Liver (tissue), 9 donors: ENCODE data around the gene STK32C. TPM values are rescaled to one million over a fixed set of nuclear protein-coding genes. Genes with fewer than 3 reads are reported as not detected.

ENCODE experiments used
- DNase-seq: peaks from one replicate; pipeline ENCODE4 v3.0.0-alpha.2; 2017; ENCODE audit warnings: low spot score
- H3K27ac ChIP-seq, 2 donors: one replicate each; pipeline ENCODE4 v1.7.0; 2013; ENCODE audit warnings: inconsistent platforms in 2 of 2, low read length in 2 of 2, control low read depth in 1 of 2, low read depth in 1 of 2, mild to moderate bottlenecking in 1 of 2
- H3K27me3 ChIP-seq, 4 donors: one replicate each; pipeline versions ENCODE4 v1.6.1 to v1.7.0; 2013; ENCODE audit warnings: low read length in 3 of 4, inconsistent platforms in 1 of 4, mild to moderate bottlenecking in 1 of 4, moderate library complexity in 1 of 4; ENCODE audit not compliant: control insufficient read depth in 4 of 4, insufficient read depth in 4 of 4
- H3K36me3 ChIP-seq, 4 donors: one replicate each; pipeline versions ENCODE4 v1.6.1 to v1.7.0; 2013; ENCODE audit warnings: low read length in 3 of 4, mild to moderate bottlenecking in 3 of 4, low read depth in 1 of 4, moderate library complexity in 1 of 4; ENCODE audit not compliant: control insufficient read depth in 4 of 4, insufficient read depth in 3 of 4
- H3K4me1 ChIP-seq, 4 donors: one replicate each; pipeline versions ENCODE4 v1.6.1 to v1.7.0; 2013; ENCODE audit warnings: low read length in 3 of 4, mild to moderate bottlenecking in 3 of 4, moderate library complexity in 1 of 4; ENCODE audit not compliant: control insufficient read depth in 4 of 4, insufficient read depth in 4 of 4
- H3K4me3 ChIP-seq, 3 donors: one replicate each; pipeline versions ENCODE4 v1.6.1 to v1.7.0; 2013; ENCODE audit warnings: low read length in 3 of 3, control low read depth in 1 of 3, low read depth in 1 of 3, mild to moderate bottlenecking in 1 of 3
- H3K9ac ChIP-seq, 2 donors: one replicate each; pipeline ENCODE4 v1.7.0; 2013; ENCODE audit warnings: low read length in 2 of 2, mild to moderate bottlenecking in 2 of 2, moderate library complexity in 2 of 2, control low read depth in 1 of 2, low read depth in 1 of 2
- H3K9me3 ChIP-seq, 4 donors: one replicate each; pipeline versions ENCODE4 v1.6.1 to v1.7.0; 2013; ENCODE audit warnings: low read length in 3 of 4; ENCODE audit not compliant: control insufficient read depth in 4 of 4
- ATF3 ChIP-seq: IDR thresholded peaks from 2 replicates; pipeline ENCODE4 v1.6.1; 2016; ENCODE audit warnings: antibody characterized with exemption
- FOXA1 ChIP-seq: IDR thresholded peaks from 2 replicates; pipeline ENCODE4 v1.6.1; 2016; ENCODE audit warnings: antibody characterized with exemption
- FOXA2 ChIP-seq: IDR thresholded peaks from 2 replicates; pipeline ENCODE4 v1.6.1; 2016; ENCODE audit warnings: antibody characterized with exemption
- GABPA ChIP-seq, 2 donors: IDR thresholded peaks in 1 of 2; conservative IDR thresholded peaks in 1 of 2; 2 replicates each; pipeline ENCODE4 v1.6.1; 2016; ENCODE audit warnings: antibody characterized with exemption in 2 of 2, mild to moderate bottlenecking in 1 of 2, moderate library complexity in 1 of 2
- HNF4A ChIP-seq, 2 donors: conservative IDR thresholded peaks; 2 replicates each; pipeline ENCODE4 v1.6.1; 2016; ENCODE audit warnings: antibody characterized with exemption in 2 of 2, mild to moderate bottlenecking in 2 of 2
- HNF4G ChIP-seq: IDR thresholded peaks from 2 replicates; pipeline ENCODE4 v1.6.1; 2016; ENCODE audit warnings: antibody characterized with exemption
- JUND ChIP-seq, 2 donors: IDR thresholded peaks; 2 replicates each; pipeline ENCODE4 v1.6.1; 2016; ENCODE audit warnings: antibody characterized with exemption in 2 of 2
- MAX ChIP-seq: IDR thresholded peaks from 2 replicates; pipeline ENCODE4 v1.6.1; 2016; ENCODE audit warnings: antibody characterized with exemption
- NR2F2 ChIP-seq: IDR thresholded peaks from 2 replicates; pipeline ENCODE4 v1.6.1; 2016; ENCODE audit warnings: antibody characterized with exemption
- REST ChIP-seq: IDR thresholded peaks from 2 replicates; pipeline ENCODE4 v1.6.1; 2016; ENCODE audit warnings: antibody characterized with exemption, mild to moderate bottlenecking
- RXRA ChIP-seq, 2 donors: IDR thresholded peaks; 2 replicates each; pipeline ENCODE4 v1.6.1; 2017 to 2018; ENCODE audit warnings: antibody characterized with exemption in 2 of 2, mild to moderate bottlenecking in 1 of 2
- SP1 ChIP-seq: IDR thresholded peaks from 2 replicates; pipeline ENCODE4 v1.6.1; 2018; ENCODE audit warnings: antibody characterized with exemption, mild to moderate bottlenecking
- TAF1 ChIP-seq: conservative IDR thresholded peaks from 2 replicates; pipeline ENCODE4 v1.6.1; 2016; ENCODE audit warnings: antibody characterized with exemption, mild to moderate bottlenecking
- YY1 ChIP-seq: IDR thresholded peaks from 2 replicates; pipeline ENCODE4 v1.6.1; 2016; ENCODE audit warnings: antibody characterized with exemption, mild to moderate bottlenecking
- ZBTB33 ChIP-seq: IDR thresholded peaks from 2 replicates; pipeline ENCODE4 v1.6.1; 2016; ENCODE audit warnings: antibody characterized with exemption
- WGBS: extraction: QIAGEN DNeasy Blood & Tissue Kit; methylation state at CpG from one replicate; pipeline ENCODE4 v1.1.7; 2013; 5-methylcytosine and 5-hydroxymethylcytosine counted together
- polyA plus RNA-seq, 2 donors: library from polyadenylated mRNA; stranded (reverse) in 1 of 2; unstranded in 1 of 2; fragments of 200-250 nt in 1 of 2; fragments of >200 nt in 1 of 2; fragmentation: Nextera tagmentation in 1 of 2; extraction: Ambion mirVana in 1 of 2; gene quantifications; one replicate each; pipeline versions ENCODE4 v1.2.1 to v1.2.3, GENCODE V29; 2013 to 2015
- total RNA-seq, 2 donors: library from RNA; depleted of rRNA; stranded (reverse); fragments of >200 nt; gene quantifications; one replicate each; pipeline ENCODE4 v1.2.3, GENCODE V29; 2014
- TF ChIP-seq, protein P1 (sequence below): fragments of 150-350 bp; IDR thresholded peaks from 2 replicates; pipeline ENCODE4 v1.5.1; 2017; ENCODE audit warnings: improper control_type of control experiment, low read depth, low read length; ENCODE audit not compliant: missing input control
- donor health status: healthy.
- donor health status: healthy.
- donor health status: healthy.
- donor health status: healthy.
- donor health status: healthy.

The STK32C gene
- total and polyA plus RNA-seq, 4 donors = 1.8 to 4.6 (median 2.2) TPM

- TF ChIP-seq GABPA (IDR thresholded peaks at IDR 0.05 in 1 of 2, conservative IDR thresholded peaks at IDR 0.05 in 1 of 2) (no peak), SP1 (no peak), FOXA2 (no peak), HNF4A (conservative IDR thresholded peaks at IDR 0.05) (no peak), REST (no peak), ATF3 (no peak), RXRA (IDR thresholded peaks at IDR 0.05) (no peak), HNF4G (no peak), JUND (IDR thresholded peaks at IDR 0.05) (no peak)
Observed at GRCh38 chr10:132293813-132294520, 13.8 kb downstream of the STK32C start (continued).

- H3K27ac ChIP-seq = no peak overlapping the region
- H3K27me3 ChIP-seq = no peaks in the 10 kb centered on the region
- DNase-seq = no peak
- 64% methylated on average over 16 of the region's 16 CpGs for WGBS
- H3K9ac ChIP-seq = no peak overlapping the region
- H3K36me3 ChIP-seq = no peaks in the 10 kb centered on the region
- H3K9me3 ChIP-seq = peaks cover 0 to 2% (median under 1%) of the 10 kb centered on the region in 4 donors
- no peak overlapping the region for H3K4me3 ChIP-seq
- TF ChIP-seq RXRA (IDR thresholded peaks at IDR 0.05) (no peak), MAX (no peak), SP1 (no peak), JUND (IDR thresholded peaks at IDR 0.05) (no peak)
- H3K4me1 ChIP-seq = no peaks in the 10 kb centered on the region
Observed at GRCh38 chr10:132293201-132293812, 14.4 kb downstream of the STK32C start.

DNA sequence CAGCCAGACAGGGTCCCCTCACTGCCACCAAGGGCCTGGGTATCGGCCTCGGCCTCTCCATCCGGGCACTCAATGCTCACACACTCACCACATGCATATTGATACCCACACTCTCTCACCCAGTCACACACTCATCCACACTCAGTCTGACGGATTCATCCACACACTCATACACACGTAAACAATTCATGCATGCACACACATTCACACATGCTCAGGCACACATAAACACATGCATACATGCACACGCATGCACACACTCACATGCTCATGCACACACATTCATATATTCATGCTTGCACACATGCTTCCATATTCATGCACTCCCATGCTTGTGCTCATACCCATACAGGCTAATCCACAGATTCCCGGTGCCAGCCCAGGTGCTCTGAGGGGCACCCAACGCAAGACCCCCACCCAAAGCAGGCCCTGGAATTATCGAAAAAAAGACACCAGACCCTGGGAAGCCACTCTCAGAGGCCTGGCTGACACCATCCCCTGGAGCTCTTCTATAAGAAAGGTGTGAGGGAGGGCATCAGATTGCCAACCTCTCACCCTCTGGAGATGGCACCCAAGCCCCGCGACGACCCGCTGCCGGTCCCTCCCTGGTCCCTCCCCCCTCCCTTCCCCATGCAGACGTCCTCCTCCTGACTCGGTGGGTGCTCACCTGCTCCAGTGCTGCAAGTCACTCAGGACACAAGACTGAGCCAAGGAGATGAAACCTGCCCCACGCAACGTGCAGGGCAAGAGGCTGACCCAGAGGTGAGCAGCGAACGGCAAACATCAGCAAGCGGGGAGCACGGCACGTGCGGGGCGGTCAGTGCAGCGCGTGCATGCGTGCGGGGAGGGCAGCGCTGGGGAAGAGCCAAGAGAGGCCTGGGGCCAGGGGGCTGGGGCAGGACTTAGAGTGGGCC, 15.2 kb downstream of the STK32C start:
- Histone ChIP-seq H3K9ac (no peak overlapping the region), H3K4me1 (no peaks in the 10 kb centered on the region), H3K9me3 (peaks cover 0 to 3% (median 2%) of the 10 kb centered on the region in 4 donors), H3K36me3 (no peaks in the 10 kb centered on the region), H3K27ac (no peak overlapping the region), H3K4me3 (no peak overlapping the region), H3K27me3 (no peaks in the 10 kb centered on the region)
- WGBS = 83% methylated on average over 30 of the region's 30 CpGs
- DNase-seq = no peak
- no peak for TF ChIP-seq NR2F2
- TF ChIP-seq, protein P1, sequence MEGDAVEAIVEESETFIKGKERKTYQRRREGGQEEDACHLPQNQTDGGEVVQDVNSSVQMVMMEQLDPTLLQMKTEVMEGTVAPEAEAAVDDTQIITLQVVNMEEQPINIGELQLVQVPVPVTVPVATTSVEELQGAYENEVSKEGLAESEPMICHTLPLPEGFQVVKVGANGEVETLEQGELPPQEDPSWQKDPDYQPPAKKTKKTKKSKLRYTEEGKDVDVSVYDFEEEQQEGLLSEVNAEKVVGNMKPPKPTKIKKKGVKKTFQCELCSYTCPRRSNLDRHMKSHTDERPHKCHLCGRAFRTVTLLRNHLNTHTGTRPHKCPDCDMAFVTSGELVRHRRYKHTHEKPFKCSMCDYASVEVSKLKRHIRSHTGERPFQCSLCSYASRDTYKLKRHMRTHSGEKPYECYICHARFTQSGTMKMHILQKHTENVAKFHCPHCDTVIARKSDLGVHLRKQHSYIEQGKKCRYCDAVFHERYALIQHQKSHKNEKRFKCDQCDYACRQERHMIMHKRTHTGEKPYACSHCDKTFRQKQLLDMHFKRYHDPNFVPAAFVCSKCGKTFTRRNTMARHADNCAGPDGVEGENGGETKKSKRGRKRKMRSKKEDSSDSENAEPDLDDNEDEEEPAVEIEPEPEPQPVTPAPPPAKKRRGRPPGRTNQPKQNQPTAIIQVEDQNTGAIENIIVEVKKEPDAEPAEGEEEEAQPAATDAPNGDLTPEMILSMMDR = no peak
- no peak for TF ChIP-seq HNF4A (conservative IDR thresholded peaks at IDR 0.05)
- TF ChIP-seq FOXA2 = no peak
- TF ChIP-seq RXRA (IDR thresholded peaks at IDR 0.05) = no peak
- no peak for TF ChIP-seq FOXA1
- TF ChIP-seq YY1 = no peak
- TF ChIP-seq TAF1 = no peak
- no peak for TF ChIP-seq ZBTB33
